SK-MEL-5 (cell line): Measurements from ENCODE around the gene PRKCZ. TPM values are rescaled to one million over a fixed set of nuclear protein-coding genes. Genes with fewer than 3 reads are reported as not detected.

Source experiments
- DNase-seq: peaks from one replicate; pipeline ENCODE4 v3.0.0-alpha.2; 2016; ENCODE audit warnings: low read depth, low spot score
- in situ Hi-C: cut with HindIII; loops from 2 replicates; pipeline ENCODE4 v1.10.0; 2016; ENCODE audit warnings: low sequenced_read_pairs, high pct_unique_total_duplicates, low pct_unique_long_range_greater_than_20kb
- polyA plus RNA-seq, 2 experiments: library from polyadenylated mRNA; depleted of rRNA; stranded (reverse); fragments of >200 nt; gene quantifications; 2 replicates each; pipeline ENCODE4 v1.2.3, GENCODE V29; 2015
- total RNA-seq: library from RNA; depleted of rRNA; stranded (reverse); fragments of >200 nt; shearing (Covaris generic); gene quantifications from 2 replicates; pipeline ENCODE4 v1.2.3, GENCODE V29; 2014; rRNA removed

PRKCZ gene
- 19.8 and 25.0 TPM in 2 replicates for total RNA-seq
- polyA plus RNA-seq (2015; cell fraction: cytosol; rRNA removed), result 26.2 and 27.4 TPM in 2 replicates
- polyA plus RNA-seq (2015; cell fraction: nucleus; rRNA removed), result 30.5 and 33.5 TPM in 2 replicates

DNA sequence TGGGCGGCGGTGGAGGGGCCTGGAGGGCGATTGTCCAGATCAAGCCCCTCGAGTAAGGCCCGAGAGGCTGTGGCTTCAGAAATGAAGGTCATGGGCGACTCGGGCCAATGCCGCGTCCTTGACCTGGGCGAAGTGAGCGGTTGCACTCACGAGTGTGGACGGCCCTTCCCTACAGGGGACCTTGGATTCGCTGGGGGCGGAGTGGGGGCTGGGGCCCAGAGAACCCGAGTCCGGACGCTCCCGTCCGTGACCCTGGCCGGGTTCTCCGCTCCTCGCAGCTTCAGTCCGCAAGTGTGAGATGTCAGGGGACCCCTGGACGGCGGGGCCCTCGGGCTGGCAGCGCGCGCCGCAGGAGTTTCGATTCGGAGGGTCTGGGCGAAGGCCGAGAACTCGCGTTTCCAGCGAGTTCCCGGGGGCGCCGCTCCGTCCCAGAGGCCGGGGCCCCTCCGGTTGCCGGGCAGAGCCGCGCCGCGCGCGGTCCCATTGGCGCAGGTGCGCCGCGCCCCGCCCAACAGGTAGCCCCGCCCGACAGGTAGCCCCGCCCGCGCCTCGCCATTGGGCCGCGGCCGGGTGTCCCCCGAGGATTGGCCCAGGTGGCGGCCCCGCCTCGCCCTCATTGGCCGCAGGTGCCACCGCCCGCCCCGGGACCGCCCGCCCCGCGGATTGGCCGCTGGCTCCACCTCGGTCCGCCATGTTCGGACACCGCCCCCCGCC is at the start of gene PRKCZ:
PRKCZ (plus strand) TSS at position 694 of the 714 bp plus-strand sequence. CDS start 220 bp downstream, outside the sequence.
- in situ Hi-C loops, result no loop called here
- peak; percentile 85 for DNase-seq

DNA sequence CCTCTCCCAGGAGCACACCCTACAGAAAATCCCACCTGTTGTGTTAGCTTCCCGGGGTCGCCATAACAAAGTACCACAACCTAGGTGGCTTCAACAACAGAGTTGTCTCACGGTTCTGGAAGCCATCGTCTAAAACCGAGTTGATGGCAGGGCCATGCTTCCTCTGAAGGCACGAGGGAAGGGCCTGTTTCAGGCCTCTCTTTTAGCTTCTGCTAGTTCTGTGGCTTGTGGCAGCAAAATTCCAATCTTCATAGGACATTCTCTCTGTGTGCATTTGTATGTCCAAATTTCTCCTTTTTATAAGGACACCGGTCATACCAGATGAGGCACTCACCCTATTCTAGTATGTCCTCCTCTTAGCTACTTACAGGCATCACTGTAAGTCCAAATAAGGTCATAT is 49.8 kb upstream of the PRKCZ start:
- no peak for DNase-seq
- in situ Hi-C loops, result no loop called here

DNA sequence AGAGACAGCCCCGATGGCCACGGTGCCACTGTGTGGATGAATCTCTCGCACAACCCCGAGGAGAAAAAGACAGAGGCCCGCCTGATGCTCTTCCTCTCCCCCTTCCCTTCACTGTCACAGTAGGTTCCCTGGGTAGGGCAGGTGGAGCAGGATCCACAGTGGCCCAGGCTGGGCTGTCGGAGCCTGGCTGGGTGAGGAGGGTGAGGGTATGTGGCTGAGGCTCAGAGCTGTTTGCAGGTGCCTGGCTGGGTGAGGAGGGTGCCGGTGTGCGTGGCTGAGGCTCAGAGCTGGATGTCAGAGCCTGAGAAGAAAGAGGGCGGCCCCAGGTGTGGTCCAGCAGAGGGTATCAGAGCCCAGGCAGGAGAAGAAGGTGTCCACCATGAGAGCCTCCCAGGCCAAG is 49.4 kb upstream of the PRKCZ start:
- in situ Hi-C loops, result no loop called here
- no peak for DNase-seq

DNA sequence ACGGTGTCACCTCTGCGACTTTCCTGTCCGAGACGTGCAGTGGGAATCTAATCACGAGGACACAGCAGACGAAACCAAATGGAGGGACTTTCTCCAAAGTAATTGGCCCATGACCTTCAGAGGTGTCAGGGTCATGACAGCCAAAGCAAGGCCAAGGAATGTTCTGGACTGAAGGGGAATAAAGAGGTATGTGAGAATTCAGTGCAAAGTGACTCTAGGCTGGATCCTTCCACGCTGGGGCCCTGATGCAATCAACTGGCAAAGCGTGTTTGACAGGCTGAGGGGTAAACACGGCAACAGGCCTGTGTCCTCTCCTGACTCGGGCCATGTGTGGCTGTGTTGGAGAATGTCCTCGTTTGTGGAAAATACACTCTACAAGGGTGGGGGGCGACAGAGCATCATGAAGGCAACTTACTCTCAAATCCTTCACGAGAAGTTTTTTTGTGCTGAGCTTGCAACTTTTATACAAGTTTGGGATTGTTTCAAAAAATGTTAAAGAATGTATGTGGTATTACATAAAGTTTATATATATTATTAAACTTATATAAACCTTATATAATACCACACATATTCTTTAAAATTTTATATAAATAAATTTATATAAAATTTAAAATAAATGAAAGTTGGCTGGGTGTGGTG is 48.3 kb upstream of the PRKCZ start:
- DNase-seq, result no peak
- in situ Hi-C loops, result no loop called here

DNA sequence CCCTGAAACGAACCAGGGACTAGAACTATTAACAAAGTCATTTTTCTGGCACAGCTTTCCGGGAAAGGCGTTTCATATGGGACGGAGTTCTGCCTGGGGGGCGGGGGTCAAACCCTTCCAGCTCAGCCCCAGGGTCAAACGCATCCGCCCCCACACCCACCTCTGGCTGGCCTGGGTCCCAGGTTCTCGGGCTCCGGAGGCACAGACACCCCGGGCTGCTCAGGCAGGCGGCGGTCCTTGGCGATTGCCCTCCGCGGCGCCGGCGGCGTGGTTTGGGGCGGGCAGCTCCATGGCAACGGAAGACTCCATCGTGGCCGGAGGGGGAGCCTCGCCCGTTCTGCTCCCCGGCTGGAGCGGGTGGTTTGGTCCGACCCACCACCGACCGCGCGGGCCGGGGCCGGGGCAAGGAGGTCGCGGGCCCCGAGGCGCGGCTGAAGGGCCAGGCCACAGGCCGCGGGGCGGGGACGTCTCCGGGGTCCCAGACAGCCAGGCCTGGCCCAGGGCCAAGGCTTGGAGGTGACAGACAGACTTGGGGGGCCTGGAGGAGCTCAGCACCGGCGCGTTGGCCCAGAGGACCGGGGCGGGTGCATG is 46.6 kb upstream of the PRKCZ start, which contains the start of gene CFAP74:
CFAP74 (minus strand) TSS at position 246 of the 591 bp plus-strand sequence. CDS start 12,830 bp downstream, outside the sequence.
- DNase-seq, result no peak
- in situ Hi-C loops, result no loop called here

DNA sequence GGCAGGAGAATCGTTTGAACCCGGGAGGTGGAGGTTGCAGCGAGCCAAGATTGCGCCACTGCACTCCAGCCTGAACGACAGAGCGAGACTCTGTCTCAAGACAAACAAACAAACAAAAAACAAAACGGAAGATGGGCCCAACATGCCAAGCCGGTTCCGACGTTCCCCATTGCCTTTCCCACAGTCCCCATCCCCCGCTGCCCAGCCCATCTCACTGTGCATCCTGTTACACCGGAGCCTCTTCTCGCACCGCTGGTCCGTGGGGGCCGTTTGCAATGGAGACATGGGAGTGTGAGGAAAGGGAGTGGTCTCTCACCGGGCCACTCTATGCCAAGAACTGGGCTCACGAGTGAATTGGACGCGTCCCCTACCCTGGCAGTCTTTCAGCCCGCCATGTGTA is 45.4 kb upstream of the PRKCZ start:
- DNase-seq, result no peak
- in situ Hi-C loops, result no loop called here

DNA sequence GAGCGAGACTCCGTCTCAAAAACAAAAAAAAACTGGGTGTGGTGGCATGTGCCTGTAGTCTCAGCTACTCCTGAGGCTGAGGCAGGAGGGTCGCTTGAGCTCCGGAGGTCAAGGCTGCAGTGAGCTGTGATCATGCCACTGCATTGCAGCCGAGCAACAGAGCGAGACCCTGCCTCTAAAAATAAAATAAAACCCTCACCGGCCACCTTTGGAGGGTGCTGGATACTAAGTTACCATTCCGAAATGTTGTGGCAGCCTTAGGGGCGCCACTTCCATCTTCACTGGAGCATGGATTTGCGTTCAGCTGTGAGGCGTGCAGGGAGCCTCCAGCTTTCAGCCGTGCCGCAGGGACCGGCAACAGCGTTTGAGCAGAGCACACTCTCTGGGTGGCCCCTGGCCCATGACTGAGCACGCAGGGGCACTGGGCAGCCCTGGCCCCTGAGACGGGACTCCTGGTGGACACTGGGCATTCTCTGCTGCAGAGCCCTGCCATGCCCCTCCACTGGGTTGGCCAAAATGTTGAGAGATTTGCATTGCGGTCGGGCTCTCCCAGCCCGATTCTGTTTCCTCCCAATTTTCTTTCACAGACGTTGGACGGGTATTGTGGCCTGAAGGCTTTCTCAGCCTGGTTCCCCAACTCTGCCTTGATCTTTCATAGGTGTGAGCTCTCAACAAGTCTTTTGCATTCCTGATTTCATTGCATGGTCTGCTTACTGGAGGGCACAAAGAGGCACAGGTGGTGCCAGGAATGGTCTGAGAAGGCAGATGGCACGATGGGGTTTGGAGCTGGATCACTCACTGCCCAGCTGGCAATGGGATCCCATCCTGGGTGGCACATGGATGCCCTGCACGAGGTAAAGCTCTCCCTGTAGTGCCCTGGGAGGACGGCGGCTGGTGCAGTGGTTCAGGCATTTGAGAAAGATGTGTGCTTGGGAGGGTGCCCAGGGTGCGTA is 40.8 kb upstream of the PRKCZ start:
- DNase-seq, result no peak
- in situ Hi-C loops, result no loop called here

DNA sequence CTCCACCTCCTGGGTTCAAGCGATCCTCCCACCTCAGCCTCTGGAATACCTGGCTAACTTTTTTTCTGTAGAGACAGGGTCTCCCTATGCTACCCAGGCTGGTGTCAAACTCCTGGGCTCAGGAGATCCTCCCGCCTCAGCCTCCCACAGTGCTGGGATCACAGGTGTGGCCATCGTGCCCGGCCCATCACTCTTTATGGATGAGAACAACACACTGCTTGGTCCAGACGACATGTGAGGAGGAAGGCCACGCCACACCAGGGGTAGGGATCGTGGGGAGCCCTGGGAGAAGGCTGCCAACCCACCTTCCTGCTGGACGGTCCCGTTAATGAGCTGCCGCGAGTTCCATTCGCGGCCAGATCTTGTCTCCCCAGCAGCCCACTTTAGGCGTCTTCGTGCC is 36.0 kb upstream of the PRKCZ start:
- DNase-seq, result no peak
- in situ Hi-C loops, result no loop called here

DNA sequence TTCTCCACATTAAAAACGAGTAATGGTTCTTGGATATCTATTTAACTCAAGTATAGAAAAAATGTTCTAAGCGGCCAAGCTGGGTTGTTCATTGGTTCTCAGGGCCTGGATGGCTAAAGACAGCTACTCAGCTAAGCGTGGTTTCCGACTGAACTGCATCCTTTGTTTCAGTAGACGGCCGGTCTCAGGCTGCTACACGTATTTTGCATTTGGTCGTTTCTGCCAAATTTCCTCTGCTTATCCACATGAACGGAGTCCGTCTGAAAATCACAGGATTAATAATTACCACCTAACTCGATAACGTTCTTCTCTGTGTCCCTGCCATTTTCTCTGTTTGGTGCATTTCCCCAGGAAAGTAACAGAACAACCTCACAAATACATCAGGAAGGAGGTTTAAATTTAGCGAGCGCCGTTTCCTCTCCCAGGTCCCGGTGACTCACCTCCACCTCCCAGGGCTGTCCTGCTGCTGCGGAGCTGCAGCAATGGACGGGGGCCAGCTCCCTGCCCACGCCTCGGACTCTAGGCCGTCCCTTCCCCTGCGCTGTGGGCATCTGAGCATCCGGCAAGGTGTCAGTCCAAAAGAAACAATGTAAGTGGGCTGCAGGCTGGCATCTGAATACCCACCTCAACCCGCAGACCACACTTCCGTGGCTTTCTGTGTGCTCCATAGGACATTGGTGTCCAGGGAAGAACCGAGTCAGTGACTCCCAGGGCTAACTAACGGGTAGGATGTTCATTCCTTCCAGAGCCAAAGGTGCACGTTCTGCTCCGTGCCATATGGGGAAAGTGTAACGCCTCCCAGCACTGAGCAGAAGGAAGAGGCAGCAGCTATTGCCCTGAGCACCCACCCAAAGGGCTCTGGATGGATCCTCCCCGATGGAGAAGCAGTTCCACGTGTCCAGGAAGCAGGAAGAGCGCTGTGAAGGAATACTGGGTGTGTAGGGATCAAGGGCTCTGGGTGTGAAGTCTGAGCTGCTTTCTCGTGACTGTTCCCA is 35.2 kb upstream of the PRKCZ start:
- no peak for DNase-seq
- in situ Hi-C loops, result no loop called here

DNA sequence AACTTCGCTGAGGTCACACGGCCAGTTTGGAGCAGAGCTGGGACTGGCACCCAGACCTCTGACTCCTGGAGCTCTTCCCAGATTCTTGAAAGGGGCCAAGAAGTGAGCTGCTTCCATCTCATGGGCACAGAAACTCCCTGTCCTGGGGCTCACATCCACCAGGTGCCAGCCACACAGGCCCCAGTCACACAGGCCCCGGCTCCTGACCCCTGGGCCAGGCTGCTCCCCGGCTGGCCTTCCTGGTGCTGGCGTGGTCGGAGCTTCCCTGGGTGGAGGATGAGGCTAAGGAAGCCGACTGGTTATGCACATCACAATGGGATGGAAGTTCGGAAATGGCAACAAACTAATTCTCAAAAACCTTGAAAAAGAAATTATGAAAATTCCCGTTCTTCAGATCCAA is 34.1 kb upstream of the PRKCZ start:
- DNase-seq, result no peak
- in situ Hi-C loops, result no loop called here

DNA sequence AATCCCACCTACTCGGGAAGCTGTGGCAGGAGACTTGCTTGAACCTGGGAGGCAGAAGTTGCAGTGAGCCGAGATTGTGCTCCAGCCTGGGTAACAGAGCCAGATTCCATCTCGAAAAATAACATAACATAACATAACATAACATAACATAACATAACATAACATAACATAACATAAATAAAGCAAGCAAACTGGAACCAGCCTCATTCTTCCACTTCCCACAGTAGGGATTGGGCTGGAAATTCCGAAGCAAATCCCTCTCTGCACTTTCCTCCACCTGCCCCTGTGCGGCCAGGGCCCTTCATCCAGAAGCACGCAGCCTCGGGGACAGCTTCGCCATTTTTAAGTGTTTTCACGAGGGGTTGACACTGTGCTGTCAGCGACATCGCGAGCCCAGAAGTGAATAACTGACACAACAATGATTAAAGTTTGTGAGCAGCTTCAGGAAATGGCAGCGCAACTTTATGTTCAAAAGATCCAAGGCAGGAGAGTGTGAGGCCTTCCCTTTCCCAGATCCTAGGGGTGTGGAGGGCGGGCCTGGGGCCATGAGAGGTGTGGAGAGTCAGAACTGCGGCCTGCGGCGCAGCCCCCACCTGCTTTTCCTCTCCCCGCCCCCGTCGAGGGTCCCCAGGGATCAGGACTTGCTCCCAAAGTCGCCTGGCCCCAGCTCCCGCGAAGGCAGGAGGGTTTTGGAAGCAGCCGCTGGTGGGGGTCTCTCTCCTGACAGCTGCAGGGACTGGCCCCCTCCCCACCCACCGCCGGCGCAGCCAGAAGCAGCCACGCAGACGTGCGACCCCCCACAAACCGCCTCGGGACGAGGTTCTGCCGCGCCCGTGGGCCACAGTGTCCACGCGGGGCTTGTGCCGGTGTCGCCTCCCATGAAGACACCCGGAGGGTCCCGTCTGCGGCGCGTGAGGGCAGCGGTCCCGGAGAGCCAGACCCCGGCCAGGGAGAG is 31.7 kb upstream of the PRKCZ start:
- DNase-seq, result no peak
- in situ Hi-C loops, result no loop called here

DNA sequence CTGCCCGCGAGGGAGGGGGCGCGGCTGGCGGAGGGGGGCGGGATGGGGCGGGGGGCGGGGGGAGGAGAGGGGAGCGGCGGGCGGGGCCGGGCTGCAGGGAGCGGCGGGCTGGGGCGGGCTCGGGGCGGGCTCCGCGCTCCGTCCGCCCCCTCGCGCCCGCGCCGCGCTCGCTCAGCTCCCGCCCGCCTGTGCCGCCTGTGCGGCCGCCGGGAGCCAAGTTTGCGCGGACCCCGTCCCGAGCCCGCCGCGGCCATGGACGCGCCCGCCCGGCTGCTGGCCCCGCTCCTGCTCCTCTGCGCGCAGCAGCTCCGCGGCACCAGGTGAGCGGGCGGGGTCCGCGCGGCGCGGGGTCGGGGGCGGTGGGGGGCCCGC is 31.1 kb upstream of the PRKCZ start, which contains the start of gene GABRD:
GABRD (plus strand) TSS at position 174 of the 372 bp plus-strand sequence; CDS start at position 253, 79 bp downstream.
- no peak for DNase-seq
- in situ Hi-C loops, result no loop called here

DNA sequence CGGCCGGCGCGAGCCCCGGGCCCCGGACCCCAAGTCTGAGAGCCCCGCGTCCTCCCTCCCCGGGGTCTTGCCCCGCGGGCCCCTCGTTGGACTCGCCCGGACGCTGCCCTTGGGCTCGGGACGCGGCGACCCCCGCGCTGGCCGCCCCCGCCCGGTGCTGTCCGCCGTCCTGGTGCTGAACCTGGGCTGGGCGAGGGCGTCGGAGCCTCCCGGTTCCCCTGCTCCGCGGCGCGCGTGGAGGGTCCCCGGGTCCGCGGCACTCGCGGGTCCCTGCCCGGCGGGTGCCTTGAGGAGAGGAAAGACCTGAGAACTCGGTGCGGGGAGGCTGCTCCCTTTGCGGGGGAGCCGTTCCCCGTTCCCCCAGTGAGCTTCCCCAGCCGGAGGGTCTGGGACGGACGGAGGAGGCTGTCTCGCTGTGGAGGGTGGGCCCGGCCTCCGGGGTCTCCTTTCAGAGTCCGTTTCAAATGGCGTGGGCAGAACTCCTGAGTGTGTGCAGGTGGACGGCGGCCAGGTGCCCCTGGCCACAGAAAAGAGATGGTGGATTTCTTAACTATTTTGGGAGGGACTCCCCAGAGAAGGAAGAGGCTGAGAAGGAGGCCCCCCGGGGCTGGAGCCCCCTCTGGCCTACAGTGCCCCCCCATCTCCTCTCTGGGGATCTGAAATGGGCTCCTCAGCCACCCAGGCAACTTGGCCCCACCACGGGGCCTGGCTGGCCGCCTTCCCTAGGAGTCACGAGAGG is 30.5 kb upstream of the PRKCZ start:
- no peak for DNase-seq
- in situ Hi-C loops, result no loop called here

DNA sequence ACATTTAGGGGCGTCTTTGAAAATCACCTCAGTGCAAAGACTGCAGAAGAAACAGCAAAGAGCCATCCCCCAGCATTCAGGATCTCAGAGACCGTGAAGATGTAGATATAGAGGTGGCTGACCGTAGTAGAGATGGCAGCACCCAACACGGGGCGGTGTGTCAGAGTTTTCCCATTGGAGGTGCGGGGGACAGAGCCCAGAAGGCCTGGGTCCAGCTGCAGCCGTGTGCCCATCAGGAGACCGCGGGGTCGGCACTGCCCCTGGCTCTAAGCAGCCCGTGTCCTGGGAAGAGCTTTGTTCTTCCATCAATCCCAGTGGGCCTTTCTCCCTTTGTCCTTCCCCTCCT is 29.9 kb upstream of the PRKCZ start:
- in situ Hi-C loops, result no loop called here

DNA sequence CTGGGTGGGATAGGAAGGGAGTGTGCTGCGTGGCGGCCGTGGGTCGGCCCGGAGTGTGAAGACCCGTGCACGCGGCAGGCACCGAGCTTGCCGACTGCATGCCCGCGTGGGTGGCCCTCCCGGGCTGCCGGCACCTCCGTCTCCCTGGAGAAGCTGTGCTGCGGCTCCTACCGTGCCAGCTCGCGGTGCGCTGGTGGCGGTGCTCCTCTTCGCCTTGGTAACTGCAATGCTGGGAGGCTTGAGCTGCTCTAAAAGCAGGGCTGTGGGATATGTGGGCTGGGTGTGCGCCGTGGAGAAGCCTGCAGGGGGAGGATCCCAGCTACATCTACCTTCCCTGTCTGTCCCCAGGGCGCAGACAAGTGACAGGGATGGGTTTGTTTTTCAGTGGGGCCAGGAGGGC is 28.7 kb upstream of the PRKCZ start:
- no peak for DNase-seq
- in situ Hi-C loops, result no loop called here

More for the DNA sequence above, 29.9 kb upstream of the PRKCZ start:
- no peak for DNase-seq
